Astrocyte (in vitro differentiated cells and primary cell): Measurements from ENCODE around the gene GPC3. TPM values are rescaled to one million over a fixed set of nuclear protein-coding genes. Genes with fewer than 3 reads are reported as not detected.

Source experiments
- DNase-seq: peaks from one replicate; pipeline ENCODE4 v3.0.0-alpha.2; 2010; ENCODE audit warnings: low read depth
- FAIRE-seq: peaks from 2 replicates; lab custom pipeline; 2011; peaks lifted over from hg19 to GRCh38; lab: Jason Lieb, UNC
- H2AFZ ChIP-seq: 2 replicates; pipeline ENCODE4 v1.6.0; 2012; ENCODE audit warnings: low read depth, low read length, inconsistent platforms
- H3K27ac ChIP-seq: 2 replicates; pipeline ENCODE4 v1.5.1; 2011; ENCODE audit warnings: low read depth, low read length, inconsistent platforms
- H3K27me3 ChIP-seq: 2 replicates; pipeline ENCODE4 v1.6.0; 2011; ENCODE audit warnings: low read length, inconsistent platforms; ENCODE audit not compliant: insufficient read depth
- H3K36me3 ChIP-seq: 2 replicates; pipeline ENCODE4 v1.5.1; 2011; ENCODE audit warnings: low read length, inconsistent platforms; ENCODE audit not compliant: insufficient read depth
- H3K4me1 ChIP-seq: 2 replicates; pipeline ENCODE4 v1.5.1; 2011; ENCODE audit warnings: low read length, inconsistent platforms; ENCODE audit not compliant: insufficient read depth
- H3K4me2 ChIP-seq: 2 replicates; pipeline ENCODE4 v1.6.0; 2012; ENCODE audit warnings: low read length, inconsistent platforms
- H3K4me3 ChIP-seq: 2 replicates; pipeline ENCODE4 v1.5.1; 2011; ENCODE audit warnings: low read depth, mild to moderate bottlenecking, low read length, inconsistent platforms; ENCODE audit not compliant: insufficient read depth
- H3K79me2 ChIP-seq: 2 replicates; pipeline ENCODE4 v1.6.0; 2012; ENCODE audit warnings: mild to moderate bottlenecking, low read length, inconsistent platforms; ENCODE audit not compliant: insufficient read depth
- H3K9ac ChIP-seq: 2 replicates; pipeline ENCODE4 v1.6.0; 2012; ENCODE audit warnings: mild to moderate bottlenecking, low read length, inconsistent platforms
- H3K9me3 ChIP-seq: 2 replicates; pipeline ENCODE4 v1.5.1; 2012; ENCODE audit warnings: low read depth, mild to moderate bottlenecking, low read length, inconsistent platforms; ENCODE audit not compliant: insufficient read depth
- H4K20me1 ChIP-seq: 2 replicates; pipeline ENCODE4 v1.6.0; 2012; ENCODE audit warnings: low read length, inconsistent platforms; ENCODE audit not compliant: insufficient read depth
- H3K27ac Mint-ChIP-seq: one replicate; pipeline ENCODE4 v1.8.0; 2021; ENCODE audit warnings: mild to moderate bottlenecking, mixed read lengths; ENCODE audit not compliant: unreplicated experiment
- H3K27me3 Mint-ChIP-seq: one replicate; pipeline ENCODE4 v1.8.0; 2021; ENCODE audit warnings: low read depth, mixed read lengths; ENCODE audit not compliant: unreplicated experiment
- H3K36me3 Mint-ChIP-seq: one replicate; pipeline ENCODE4 v1.8.0; 2021; ENCODE audit warnings: low read depth, mixed read lengths; ENCODE audit not compliant: unreplicated experiment
- H3K4me1 Mint-ChIP-seq: one replicate; pipeline ENCODE4 v1.8.0; 2021; ENCODE audit warnings: low read depth, mixed read lengths; ENCODE audit not compliant: unreplicated experiment
- H3K4me3 Mint-ChIP-seq: one replicate; pipeline ENCODE4 v1.8.0; 2021; ENCODE audit warnings: mild to moderate bottlenecking, moderate library complexity, mixed read lengths; ENCODE audit not compliant: unreplicated experiment
- H3K9me3 Mint-ChIP-seq: one replicate; pipeline ENCODE4 v1.8.0; 2021; ENCODE audit warnings: mild to moderate bottlenecking, mixed read lengths; ENCODE audit not compliant: unreplicated experiment
- CTCF ChIP-seq: IDR thresholded peaks from 2 replicates; pipeline ENCODE4 v1.5.1; 2011; ENCODE audit warnings: low read depth, mild to moderate bottlenecking, inconsistent platforms, low read length, moderate library complexity; ENCODE audit not compliant: insufficient read depth
- EZH2 ChIP-seq: IDR thresholded peaks from 2 replicates; pipeline ENCODE4 v1.6.1; 2012; ENCODE audit warnings: mild to moderate bottlenecking, low read length, inconsistent platforms; ENCODE audit not compliant: insufficient read depth
- total RNA-seq: library from RNA; stranded (reverse); gene quantifications from 2 replicates; pipeline ENCODE4 v1.2.1, GENCODE V29; 2021

GPC3 gene
- total RNA-seq, 1 donor from 2014 or later = 8.2 TPM

DNA sequence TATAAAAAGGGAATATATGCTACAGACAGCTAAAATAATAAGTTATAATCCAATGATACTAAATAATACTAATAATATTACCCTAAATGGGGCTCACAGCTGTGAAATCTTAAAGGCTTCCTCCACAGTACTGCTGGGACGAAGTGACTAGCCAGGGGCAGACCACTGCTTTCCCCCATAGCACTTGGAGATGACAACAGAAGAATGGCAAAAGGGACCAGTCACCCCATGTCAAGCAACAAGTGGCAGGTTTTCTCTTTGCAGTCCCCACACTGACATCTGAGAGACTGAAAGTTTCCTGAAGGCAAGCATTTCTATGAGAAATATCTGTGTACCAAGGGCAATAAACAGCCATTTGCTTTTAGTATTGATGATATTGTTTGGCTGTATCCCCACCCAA lies 396.6 kb downstream of the GPC3 start:
- Histone ChIP-seq H2AFZ (no peak overlapping the region), H3K27ac (no peak overlapping the region), H3K9ac (no peak overlapping the region), H3K79me2 (no peaks in the 10 kb centered on the region), H3K4me3 (no peak overlapping the region), H3K9me3 (no peaks in the 10 kb centered on the region), H3K27me3 (no peaks in the 10 kb centered on the region), H3K36me3 (no peaks in the 10 kb centered on the region), H3K4me2 (no peak overlapping the region), H4K20me1 (no peaks in the 10 kb centered on the region), H3K4me1 (peaks cover 5% of the 10 kb centered on the region)
- no peaks in the 10 kb centered on the region for H3K36me3 Mint-ChIP-seq
- no peaks in the 10 kb centered on the region for H3K27me3 Mint-ChIP-seq
- H3K4me3 Mint-ChIP-seq = no peak overlapping the region
- FAIRE-seq (no peak), DNase-seq (no peak)
- H3K9me3 Mint-ChIP-seq = no peaks in the 10 kb centered on the region
- no peak overlapping the region for H3K27ac Mint-ChIP-seq
- peaks cover 9% of the 10 kb centered on the region for H3K4me1 Mint-ChIP-seq
- no peak for TF ChIP-seq EZH2
- TF ChIP-seq CTCF = no peak

DNA sequence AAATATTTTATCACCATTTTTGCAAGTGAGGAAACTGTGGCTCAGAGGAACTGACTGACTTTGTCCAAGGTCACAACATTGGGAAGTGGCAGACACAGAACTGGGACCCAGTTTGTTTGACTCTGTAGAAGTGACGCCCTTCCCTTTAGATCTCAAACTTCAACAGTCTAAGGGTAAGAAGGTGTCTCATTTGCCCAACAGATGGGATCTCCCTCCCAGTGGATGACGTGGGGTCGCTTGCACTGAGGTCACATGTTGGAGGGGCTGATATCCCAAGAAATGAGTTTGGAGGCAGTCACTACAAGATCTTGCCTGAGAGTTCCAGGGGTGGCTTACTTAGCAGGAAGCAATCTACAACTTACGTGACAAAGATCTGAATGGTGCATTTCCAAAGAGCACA lies 397.6 kb downstream of the GPC3 start:
- Histone ChIP-seq H3K9me3 (no peaks in the 10 kb centered on the region), H3K36me3 (no peaks in the 10 kb centered on the region), H3K79me2 (no peaks in the 10 kb centered on the region), H3K4me2 (no peak overlapping the region), H3K27me3 (no peaks in the 10 kb centered on the region), H4K20me1 (no peaks in the 10 kb centered on the region), H3K9ac (no peak overlapping the region), H3K4me3 (no peak overlapping the region), H2AFZ (no peak overlapping the region), H3K4me1 (peaks cover 5% of the 10 kb centered on the region), H3K27ac (no peak overlapping the region)
- H3K9me3 Mint-ChIP-seq = no peaks in the 10 kb centered on the region
- H3K27me3 Mint-ChIP-seq = no peaks in the 10 kb centered on the region
- DNase-seq (no peak), FAIRE-seq (peak; percentile 23)
- TF ChIP-seq CTCF = no peak
- no peak for TF ChIP-seq EZH2
- no peak overlapping the region for H3K27ac Mint-ChIP-seq
- no peaks in the 10 kb centered on the region for H3K36me3 Mint-ChIP-seq
- H3K4me1 Mint-ChIP-seq = peaks cover 10% of the 10 kb centered on the region
- no peak overlapping the region for H3K4me3 Mint-ChIP-seq

DNA sequence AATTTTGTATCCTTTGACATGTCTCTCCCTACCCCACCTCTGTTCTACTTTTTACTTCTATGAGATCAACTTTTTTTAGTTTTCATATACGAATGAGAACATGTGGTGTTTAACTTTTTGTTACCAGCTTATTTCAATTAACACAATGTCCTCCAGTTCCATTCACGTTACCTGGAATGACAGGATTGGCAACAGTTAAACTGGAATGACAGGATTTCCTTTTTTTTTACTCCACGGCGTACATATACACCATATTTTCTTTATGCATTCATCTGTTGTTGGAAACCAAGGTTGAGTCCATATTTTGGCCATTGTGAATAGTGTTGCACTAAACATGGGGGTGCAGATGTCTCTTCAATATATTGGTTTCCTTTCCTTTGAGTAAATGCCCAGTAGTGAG lies 398.3 kb downstream of the GPC3 start:
- Mint-ChIP-seq H3K27ac (no peak overlapping the region), H3K9me3 (no peaks in the 10 kb centered on the region), H3K4me3 (no peak overlapping the region), H3K27me3 (no peaks in the 10 kb centered on the region), H3K36me3 (no peaks in the 10 kb centered on the region), H3K4me1 (peaks cover 10% of the 10 kb centered on the region)
- Histone ChIP-seq H3K9me3 (no peaks in the 10 kb centered on the region), H3K79me2 (no peaks in the 10 kb centered on the region), H3K36me3 (no peaks in the 10 kb centered on the region), H3K4me2 (no peak overlapping the region), H3K9ac (no peak overlapping the region), H3K27ac (no peak overlapping the region), H3K27me3 (no peaks in the 10 kb centered on the region), H3K4me1 (peaks cover 5% of the 10 kb centered on the region), H2AFZ (no peak overlapping the region), H4K20me1 (no peaks in the 10 kb centered on the region), H3K4me3 (no peak overlapping the region)
- no peak for TF ChIP-seq CTCF
- no peak for TF ChIP-seq EZH2
- DNase-seq (no peak), FAIRE-seq (peak; percentile 88)
